SH-SY5Y (cell line): ENCODE results near the gene ADORA1.

Experiments used
- GATA2 ChIP-seq: IDR thresholded peaks from 2 replicates; pipeline ENCODE4 v1.6.1; 2011; ENCODE audit warnings: mild to moderate bottlenecking, low read depth, low read length
- GATA3 ChIP-seq: IDR thresholded peaks from 2 replicates; pipeline ENCODE4 v1.6.1; 2011; ENCODE audit warnings: low read depth, mild to moderate bottlenecking, low read length, moderate library complexity

DNA sequence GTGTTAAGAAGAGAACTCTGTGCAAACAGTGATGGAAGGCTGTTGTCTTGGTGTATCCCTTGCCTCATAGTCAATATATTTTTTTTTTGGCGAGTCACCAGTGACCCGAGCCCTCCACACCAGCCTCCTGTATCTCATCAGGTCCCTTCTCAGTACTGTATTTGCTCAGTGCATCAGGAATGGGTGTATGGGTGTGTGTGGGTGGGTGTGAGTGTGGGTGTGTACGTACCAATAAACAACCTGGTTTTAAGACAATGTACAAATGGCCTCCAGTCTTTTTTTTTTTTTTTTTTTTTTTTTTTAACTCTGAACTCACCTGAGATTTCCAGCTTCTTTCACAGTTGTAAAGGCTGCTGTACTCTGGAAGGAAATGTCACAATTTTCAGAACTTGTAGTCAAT is 49.0 kb upstream of the ADORA1 start:
- TF ChIP-seq GATA2 (no peak), GATA3 (no peak)
